Hippocampal formation (tissue), 2 donors: ENCODE measurements around the gene RFX4.

Experiments
- DNase-seq, 2 donors: peaks; one replicate each; lab custom pipeline; 2025; lab: John Stamatoyannopoulos, UW

The RFX4 gene

DNA sequence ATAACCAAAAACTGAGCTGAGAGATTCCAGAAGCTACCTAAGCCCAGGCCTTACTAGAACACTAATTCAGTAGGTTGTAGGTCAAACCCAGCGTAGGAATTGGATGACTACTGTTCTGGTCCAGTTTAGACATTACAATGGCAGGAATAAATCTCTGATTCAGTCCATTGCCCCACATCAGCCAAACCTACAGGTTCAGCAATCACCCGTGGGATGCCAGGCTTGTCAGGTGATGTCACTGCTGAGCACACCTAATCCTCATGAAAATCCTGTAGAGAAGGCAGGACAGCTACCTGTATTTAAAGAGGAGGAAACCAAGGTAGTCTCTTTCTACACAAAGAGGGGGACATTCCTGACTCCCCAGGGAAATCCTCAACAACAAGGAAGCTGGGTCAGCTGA lies 63.7 kb downstream of the RFX4 start:
- no peak for DNase-seq

- DNase-seq, result no peak
Measured at GRCh38 chr12:106647793-106648514, 65.2 kb downstream of the RFX4 start.

- DNase-seq, result no peak
Measured at GRCh38 chr12:106648736-106649135, 65.9 kb downstream of the RFX4 start.

DNA sequence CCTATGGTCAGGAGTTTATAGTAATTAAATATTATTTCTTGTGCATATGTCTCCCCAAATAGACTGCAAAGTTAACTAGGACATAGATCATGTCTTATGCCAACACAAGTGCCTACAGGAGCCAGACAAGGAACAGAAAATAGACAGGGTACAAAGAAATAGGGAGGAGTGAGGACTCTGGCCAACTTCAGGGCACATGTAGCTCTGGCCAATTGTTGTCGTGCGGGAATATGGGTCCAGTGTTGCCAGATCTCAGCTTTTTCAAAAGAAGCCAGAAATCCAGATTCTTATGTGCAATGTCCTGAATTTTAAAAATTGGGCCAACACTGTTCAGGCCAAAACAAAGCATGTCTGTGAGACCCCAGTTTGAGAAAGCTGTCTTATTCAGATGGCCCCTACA lies 68.7 kb downstream of the RFX4 start:
- DNase-seq, result peak in 1 of 2 donors; percentile 21

GRCh38 chr12:106652510-106653015 lies 69.8 kb downstream of the RFX4 start:
- DNase-seq, result no peak

GRCh38 chr12:106655577-106655976 lies 72.8 kb downstream of the RFX4 start:
- no peak for DNase-seq

- no peak for DNase-seq
Measured at GRCh38 chr12:106657488-106657887, 74.7 kb downstream of the RFX4 start.

DNA sequence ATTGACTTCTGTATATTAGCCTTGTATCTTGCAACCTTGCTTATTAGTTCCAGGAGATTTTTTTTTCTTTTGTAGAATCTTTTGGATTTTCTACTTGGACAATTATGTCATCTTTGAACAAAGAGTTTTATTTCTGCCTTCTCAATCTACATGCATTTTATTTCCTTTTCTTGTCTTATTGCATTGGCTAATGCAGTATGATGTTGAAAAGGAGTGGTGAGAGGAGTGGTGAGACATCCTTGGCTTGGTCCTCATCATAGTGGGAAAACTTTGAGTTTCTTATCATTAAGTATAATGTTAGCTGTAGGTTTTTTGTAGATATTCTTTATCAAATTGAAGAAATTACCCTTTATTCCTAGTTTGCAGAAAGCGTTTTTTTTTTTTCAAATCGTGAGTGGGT lies 80.6 kb downstream of the RFX4 start:
- no peak for DNase-seq

DNA sequence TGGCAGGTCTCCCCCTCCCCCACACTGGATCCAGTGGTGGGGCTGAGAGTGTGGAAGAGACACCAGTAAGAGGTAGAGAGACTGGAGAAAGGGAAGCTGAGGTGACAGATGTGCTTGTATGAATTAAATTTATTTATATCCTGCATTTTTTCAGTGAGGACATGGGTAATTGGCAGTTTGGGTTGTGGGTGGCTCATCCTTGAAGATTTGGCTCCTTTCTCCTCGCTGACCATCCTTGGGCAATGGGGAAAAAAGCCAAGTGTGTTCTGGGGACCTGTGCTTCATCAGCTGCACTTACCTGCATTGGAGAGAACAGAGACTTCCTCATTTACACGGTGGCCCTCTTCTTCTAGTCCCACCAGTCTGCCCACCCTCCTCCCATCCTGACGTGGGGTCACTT lies 86.4 kb downstream of the RFX4 start:
- no peak for DNase-seq

GRCh38 chr12:106670131-106670530 lies 87.3 kb downstream of the RFX4 start:
- no peak for DNase-seq

DNA sequence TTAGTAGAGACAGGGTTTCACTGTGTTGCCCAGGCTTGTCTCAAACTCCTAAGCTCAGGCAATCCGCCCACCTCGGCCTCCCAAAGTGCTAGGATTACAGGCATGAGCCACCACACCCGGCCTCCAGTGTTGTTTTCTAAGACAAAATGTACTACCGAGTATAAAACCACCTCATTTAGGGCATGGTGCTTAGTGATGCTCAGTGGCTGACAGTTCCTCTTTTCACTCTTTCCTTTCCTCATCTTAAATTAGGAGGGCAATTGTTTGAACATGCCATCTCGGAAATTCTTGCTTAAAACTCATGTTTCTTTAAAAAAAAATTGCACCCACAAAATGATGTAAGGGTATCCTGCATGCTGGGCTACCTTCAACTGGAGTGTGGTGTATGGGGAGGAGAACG lies 89.0 kb downstream of the RFX4 start:
- no peak for DNase-seq

- no peak for DNase-seq
Measured at GRCh38 chr12:106672314-106673025, 89.7 kb downstream of the RFX4 start.

- DNase-seq, result no peak
Measured at GRCh38 chr12:106673141-106673540, 90.3 kb downstream of the RFX4 start.

- no peak for DNase-seq
Measured at GRCh38 chr12:106675651-106676435, 93.0 kb downstream of the RFX4 start.

DNA sequence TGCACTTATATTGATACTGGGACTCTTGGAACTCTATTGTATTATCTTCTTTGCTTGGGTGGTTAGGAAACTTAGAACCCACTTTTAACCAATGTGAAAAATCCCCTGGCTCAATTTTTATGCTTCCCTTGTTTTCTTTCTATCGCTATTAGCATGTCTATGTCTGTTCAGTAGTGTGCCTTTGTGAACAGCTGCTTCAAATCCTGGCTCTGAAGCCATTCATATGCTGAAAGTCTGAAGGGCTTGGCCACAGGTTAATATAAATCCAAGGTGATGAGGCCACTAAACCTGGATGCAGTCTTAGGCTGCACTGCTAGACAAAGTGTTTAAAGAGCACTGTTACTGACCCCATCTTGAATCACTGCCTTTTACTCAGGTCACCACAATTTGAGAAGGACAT lies 96.8 kb downstream of the RFX4 start:
- DNase-seq, result no peak

GRCh38 chr12:106680280-106680679 lies 97.5 kb downstream of the RFX4 start:
- DNase-seq, result no peak

DNA sequence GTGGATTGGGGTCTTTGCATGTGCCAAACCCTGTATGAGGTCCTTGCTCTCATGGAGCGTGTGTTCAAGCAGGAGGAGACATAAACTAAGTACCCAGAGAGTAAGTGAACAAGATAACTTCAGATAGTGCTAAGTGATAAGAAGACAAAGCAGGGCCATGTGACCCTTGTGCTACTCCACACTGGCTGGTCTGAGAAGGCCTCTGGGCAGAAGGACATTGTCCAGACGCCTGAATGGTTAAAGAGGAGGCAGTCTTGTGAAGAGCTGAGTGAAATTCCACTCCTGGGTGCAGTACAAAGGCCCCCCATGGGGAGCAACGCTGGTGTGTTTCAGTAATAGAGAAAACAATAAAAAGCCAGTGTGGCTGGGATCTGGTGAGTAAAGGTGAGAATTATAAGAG lies 98.4 kb downstream of the RFX4 start:
- no peak for DNase-seq

DNA sequence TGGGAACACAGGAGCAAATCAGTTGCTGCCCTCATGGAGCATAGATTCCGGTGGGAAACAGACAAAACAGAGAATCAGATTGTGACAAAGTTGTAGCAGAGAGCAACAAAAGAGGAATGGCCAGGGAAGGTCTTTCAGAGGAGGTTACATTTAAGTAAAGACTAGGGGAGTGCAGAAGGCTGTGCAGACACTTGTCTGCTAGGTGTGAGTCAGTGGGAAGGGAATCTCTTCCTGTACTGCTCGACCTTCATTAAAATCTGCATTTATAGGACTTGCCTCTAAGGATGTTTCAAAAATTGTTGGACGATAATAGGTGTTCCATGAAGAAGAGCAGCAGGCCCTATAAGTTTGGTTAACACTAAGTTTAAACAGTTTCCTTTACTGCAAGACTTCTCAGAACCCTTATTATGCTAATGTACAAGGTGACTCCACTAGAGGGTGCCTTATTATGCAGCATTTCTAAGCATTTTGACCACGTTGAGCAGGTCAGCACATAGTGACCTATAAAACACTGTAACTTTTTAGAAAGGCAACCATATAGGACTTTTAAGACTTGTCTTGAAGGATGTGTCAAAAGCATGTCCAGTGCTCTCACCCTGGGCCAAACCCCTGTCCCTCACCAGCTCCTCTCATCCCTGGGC lies 99.9 kb downstream of the RFX4 start:
- DNase-seq, result no peak

DNA sequence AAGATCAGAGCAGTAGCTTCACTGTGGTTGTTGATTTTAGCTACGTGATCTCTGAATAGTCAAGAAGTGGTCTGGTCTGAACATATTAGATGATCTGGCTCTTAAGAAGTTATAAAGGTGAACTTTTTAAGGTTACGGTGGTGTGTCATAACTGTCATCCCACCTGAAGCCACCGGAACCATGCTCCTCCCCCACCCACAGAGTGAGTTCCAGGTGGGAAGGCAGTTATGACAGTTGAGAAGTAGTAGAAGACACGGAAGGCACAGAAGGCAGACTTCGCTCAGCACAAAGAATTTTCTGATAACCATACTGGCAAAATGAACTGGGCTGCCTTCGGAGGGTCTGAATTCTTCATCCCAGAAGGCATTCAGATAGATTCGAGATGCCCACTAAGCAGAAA lies 101.7 kb downstream of the RFX4 start:
- DNase-seq, result no peak

GRCh38 chr12:106685381-106685780 lies 102.6 kb downstream of the RFX4 start:
- DNase-seq, result no peak

GRCh38 chr12:106687672-106688071 lies 104.9 kb downstream of the RFX4 start:
- DNase-seq, result no peak
